Inflammatory macrophage treated with lipopolysaccharide for 1 hour (primary cell): Measurements from ENCODE around the gene EEF2K.

Experiments
- DNase-seq, 2 donors: peaks; one replicate each; pipeline ENCODE4 v3.0.0-alpha.2; 2020 to 2022

The EEF2K gene

DNA sequence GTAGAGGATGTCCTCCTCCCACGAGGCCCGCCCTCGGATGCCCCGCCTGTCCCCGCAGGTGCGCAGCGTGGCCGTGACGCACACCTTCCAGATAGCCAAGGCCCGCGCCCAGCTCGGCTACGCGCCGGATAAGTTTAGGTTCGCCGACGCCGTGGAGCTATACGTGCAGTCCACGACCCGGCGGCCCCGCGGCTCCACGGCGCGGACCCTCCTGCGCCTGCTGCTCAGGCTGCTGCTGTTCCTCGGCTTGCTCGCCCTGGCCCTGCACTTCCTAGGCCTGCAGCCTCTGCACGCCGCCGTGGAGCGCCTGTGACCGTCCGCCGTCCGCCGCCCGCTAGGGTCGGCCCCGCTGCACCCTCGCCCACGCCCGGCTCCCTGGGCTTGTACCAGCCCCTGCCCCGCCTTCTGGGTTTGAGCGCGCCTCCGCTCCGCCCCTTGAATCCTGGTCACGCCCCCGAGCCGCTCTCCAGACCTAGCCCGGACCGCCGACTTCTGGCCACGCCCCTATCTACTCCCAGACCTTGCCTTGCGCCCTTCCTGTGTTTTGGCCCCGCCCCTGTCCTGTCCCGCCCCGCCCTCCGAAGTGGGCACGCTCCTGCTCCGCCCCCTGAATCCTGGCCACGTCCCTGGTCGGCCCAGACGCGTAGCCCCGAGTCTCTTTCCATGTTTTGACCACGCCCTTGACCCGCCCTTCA lies 15.8 kb upstream of the EEF2K start:
- peak; percentile 99 to 100 for DNase-seq

- peak; percentile 98 for DNase-seq
These were observed 15.1 kb upstream of the EEF2K start for GRCh38 chr16:22190776-22191531.

GRCh38 chr16:22191532-22192260 lies 14.4 kb upstream of the EEF2K start:
- no peak for DNase-seq

DNA sequence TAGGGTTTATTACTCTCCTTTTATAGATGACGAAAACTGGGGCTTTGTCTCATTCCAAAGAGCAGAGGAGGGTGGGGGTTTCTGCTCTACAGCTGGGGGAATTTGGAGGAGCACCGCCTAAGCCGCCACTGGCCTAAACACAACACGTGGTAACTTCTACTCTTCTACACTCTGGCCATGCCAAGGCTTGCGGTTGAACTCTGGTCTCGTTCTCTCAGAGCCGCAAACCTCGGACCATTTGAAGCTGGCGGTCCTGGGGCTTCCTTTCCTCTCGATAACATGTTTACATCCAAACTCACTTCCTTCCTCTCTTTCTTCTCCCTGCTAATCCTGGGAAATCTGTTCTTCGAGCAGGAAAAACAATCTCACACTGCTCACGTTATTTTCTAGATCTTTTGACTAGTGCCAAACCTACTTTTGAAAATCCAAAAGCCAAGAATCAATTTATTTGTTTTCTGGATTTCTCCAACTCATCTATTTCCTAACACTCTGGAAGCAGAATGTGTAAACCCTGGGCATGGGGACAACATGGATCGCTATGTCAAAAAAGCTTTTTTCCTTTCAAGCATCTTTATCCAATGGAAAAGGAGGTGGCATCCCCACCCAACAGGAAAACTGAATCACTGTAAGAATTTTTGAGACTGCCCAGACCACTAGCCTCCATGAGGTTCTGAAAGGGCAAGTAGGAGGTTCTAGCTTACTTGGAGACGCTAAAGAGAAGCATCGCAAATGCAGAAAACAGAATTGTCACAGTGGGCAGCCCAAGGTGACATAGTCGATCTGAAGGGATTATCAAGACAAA lies 13.6 kb upstream of the EEF2K start:
- peak; percentile 93 to 98 for DNase-seq

DNA sequence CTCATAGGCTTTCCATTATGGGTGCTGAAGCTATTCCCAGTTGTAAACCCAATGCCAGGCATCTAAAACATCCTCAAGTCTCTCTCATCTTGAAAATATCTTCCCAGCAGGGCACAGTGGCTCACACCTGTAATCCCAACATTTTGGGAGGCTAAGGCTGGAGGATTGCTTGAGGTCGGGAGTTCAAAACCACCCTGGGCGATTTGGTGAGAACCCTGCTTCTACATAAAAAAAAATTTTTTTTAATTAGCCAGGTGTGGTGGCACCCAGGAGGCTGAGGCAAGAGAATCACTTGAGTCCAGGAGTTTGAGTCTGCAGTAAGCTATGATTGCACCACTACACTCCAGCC lies 13.0 kb upstream of the EEF2K start:
- no peak for DNase-seq

DNA sequence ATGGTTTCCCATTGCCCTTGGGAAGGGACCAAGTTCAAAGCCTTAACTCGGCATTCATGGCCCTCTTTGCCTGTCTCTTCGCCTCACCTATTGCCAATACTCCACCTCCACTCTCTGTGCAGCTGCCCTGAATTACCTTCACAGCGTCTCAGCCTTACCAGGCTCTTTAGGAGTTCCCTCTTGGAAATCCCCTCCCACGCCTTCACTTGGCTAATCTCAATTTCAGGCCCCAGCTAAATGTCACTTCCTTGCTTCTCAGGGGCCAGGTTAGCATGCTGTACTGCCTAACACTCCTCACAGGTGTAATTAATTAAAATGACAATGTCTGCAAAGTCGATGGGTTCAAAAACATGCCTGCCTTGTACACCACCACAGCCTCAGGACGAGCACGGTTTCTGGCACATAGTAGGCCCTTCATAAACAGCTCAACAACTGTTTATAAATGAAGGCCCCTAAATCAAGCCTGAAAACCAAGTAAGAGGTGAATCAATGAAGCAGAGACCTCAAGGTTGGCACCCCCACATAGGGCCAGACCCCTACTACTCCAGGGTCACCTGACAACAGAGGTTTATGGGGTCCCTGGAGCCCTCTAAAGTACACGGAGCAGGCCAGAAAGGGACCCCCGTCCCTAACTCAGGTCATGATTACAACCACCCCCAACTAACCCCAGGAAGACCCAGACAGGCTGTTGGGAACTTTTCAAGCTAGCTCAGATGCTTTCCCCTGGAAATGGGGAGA lies 11.2 kb upstream of the EEF2K start:
- peak; percentile 63 to 77 for DNase-seq

- no peak for DNase-seq
These were observed 10.7 kb upstream of the EEF2K start for GRCh38 chr16:22195445-22195694.

DNA sequence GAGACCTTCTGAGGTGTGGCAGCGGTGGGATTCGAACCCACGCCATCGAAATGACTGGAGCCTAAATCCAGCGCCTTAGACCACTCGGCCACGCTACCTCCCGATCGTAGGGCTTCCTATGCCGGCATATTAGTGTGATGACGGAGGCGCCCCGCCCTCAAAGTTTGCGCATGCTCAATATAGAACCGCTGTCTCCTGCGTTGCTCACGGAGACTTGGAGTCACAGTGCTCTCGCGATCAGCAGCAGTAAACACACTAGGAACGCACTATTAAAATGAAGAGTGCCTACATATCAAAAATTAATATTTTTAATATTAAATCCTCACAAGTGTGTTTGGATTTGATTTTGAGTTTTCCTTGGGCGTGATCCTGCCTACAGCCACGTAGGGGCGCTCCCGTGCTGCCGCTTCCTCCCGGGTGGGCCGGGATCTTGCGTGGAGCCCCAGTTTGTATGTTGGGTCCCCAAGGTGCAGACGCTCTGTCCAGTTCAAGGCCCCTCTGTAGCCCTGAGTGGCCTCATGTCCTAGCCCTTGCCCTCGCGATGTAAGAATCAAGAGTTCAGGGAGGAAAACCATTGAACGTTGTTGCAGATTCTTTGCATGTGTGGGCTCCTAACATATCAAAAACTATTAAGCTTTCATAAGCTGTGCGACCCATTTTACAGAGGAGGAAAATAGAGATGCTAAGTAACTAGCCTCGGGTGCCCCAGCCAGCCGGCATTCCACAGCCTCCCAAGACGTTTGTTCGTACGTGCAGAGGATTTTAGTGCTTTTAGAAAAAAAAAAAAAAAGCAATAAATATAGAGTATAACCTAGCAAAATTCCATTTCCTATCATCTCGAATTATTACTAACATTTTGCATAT lies 10.2 kb upstream of the EEF2K start:
- DNase-seq, result peak; percentile 82 to 99

DNA sequence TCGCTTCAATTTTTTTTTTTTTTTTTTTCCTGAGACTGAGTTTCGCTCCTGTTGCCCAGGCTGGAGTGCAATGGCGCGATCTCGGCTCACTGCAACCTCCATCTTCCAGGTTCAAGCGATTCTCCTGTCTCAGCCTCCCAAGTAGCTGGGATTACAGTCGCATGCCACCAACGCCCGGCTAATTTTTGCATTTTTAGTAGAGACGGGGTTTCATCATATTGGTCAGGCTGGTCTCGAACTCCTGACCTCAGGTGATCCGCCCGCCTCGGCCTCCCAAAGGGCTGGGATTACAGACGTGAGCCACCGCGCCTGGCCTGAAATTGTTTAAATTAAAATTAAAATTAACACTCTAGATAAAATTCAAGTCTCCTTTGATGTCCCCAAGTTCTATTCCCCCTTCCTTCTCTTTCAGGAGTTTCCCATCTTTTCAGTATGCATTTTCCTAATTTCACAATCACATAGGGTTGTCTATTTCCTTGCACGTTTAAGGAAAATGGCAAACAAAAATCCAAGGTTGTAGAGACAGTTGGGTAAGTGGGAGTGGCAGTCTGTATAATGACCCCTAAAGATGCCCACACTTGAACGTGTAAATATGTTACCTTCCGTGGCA lies 9.4 kb upstream of the EEF2K start:
- peak in 1 of 2 donors; percentile 6 for DNase-seq

DNA sequence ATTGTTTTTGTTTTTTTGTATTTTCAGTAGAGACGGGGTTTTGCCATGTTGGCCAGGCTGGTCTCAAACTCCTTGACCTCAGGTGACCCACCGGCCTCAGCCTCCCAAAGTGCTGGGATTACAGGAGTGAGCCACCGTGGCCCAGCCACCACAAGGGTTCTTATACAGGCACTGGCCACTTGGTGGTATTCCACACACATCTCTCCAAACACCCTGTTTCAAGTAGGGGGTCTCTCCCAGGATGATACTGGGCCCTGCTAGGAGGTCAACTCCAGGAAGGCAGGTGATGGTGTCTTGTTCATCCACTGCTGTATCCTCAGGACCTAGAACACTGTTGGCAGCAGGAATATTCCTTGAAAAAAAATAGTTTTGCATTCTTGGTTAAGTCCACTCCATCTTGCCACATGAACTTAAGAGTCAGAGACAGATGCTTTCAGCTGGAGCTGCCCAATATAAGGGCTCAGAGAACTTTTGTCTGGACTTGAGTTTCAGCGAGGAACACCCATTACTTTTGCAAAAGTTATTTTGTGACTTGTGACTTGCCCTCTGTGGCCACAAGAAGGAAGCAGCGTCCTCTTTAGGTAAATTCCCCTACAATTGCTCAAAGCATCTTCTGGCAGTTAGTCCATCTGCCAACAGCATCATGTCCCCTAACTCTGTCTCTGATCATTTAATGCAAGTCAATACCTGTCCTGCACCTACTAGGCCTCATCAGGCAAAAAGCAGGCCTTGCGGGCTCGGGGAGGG lies 7.4 kb upstream of the EEF2K start:
- peak; percentile 70 to 83 for DNase-seq

DNA sequence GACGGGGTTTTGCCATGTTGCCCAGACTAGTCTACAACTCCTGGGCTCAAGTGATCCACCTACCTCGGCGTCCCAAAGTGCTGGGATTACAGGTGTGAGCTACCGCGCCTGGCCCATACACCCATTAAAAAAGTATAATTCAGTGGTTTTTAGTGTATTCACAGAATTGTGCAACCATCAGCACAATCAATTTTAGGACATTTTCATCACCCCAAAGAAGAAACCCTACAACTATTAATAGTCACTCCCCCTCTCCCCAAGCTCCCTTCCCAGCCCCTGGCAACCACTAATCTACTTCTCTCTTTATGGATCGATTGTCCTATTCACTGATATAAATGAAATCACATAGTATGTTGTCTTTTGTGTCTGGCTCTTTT lies 3.8 kb upstream of the EEF2K start:
- DNase-seq, result no peak

GRCh38 chr16:22203091-22203490 lies 3.0 kb upstream of the EEF2K start:
- DNase-seq, result peak in 1 of 2 donors; percentile 23

GRCh38 chr16:22204091-22204655 lies 1.9 kb upstream of the EEF2K start:
- DNase-seq, result no peak

- no peak for DNase-seq
These were observed 483 bp upstream of the EEF2K start for GRCh38 chr16:22205577-22206012.

- DNase-seq, result peak; percentile 87 to 95
These were observed 1.0 kb downstream of the EEF2K start for GRCh38 chr16:22206842-22207714.

DNA sequence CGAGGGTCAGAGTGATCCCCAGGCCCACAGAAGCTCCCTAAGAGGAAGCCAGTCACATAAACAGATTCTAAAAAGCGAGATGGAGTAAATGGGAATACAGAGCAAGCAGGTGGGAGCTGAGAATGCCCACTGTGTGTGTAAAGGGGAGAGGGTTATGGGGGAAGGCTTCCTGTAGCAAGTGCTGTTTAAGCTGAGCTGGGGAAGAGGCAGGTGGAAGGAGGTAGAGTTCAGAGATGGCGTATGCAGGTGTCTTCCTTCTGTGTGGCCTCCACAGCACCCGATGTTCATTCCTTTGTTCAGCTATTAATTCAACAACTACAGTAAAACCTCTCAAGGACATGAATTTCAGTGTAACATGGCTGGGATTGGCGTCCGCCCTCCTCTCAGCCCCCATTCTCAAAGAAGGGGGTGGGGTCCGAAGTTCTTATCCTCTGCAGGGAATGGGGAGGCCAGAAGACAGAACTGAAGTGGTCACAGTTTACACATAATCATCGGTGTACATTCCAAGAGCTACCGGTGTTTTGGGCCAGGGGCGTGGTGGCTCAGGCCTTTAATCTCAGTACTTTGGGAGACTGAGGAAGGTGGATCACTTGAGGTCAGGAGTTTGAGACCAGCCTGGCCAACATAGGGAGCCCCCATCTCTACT lies 1.8 kb downstream of the EEF2K start:
- no peak for DNase-seq

DNA sequence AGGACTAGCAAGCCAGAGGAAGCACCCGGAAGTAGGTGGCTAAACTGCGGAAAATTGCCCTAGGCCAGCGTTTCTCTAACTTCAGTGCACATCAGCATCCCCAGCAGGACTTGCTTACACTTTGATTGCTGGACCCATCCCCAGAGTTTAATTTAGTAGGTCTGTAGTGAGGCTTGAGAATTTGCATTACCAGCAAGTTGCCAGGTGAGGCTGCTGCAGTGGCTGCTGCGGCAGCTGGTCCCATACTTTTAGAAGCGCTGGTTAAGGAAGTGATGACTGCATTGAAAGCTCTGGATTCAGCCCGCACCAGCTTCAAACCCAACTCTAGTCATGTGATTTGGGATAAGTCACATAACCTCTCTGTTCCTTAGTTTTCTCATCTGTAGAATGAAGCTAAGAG lies 4.2 kb downstream of the EEF2K start:
- DNase-seq, result no peak

DNA sequence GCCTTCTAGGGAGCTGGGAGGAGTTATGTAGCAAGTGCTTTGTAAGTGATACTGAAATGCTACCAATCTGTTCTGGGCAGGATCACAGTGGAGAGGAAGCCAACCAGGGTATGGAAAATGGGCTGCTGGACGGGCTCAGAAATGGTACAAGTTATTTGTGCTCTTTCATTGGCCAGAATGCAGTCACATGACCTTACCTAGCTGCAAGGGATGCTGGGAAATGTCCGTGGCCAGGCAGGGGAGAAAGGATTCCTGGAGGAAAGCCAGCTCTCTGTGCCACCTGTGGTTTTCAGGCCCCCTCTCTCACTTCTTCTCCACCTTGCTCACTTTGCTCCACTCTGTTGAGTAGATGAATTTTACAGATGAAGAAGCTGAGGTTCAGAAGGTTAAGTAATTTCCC lies 4.8 kb downstream of the EEF2K start:
- no peak for DNase-seq
